Keratinocyte (primary cell): ENCODE measurements around the gene MYO1H. TPM values are rescaled to one million over a fixed set of nuclear protein-coding genes. Genes with fewer than 3 reads are reported as not detected.

Experiments used
- DNase-seq: peaks from one replicate; pipeline ENCODE4 v3.0.0-alpha.2; 2011; ENCODE audit warnings: low read depth, missing footprints, low spot score
- FAIRE-seq: peaks from 2 replicates; lab custom pipeline; 2011; peaks lifted over from hg19 to GRCh38; lab: Jason Lieb, UNC
- H2AFZ ChIP-seq: 2 replicates; pipeline ENCODE4 v1.6.0; 2012; ENCODE audit warnings: low read length, control low read depth, inconsistent platforms; ENCODE audit not compliant: control insufficient read depth
- H3K27ac ChIP-seq: 2 replicates; pipeline ENCODE4 v1.5.1; 2011; ENCODE audit warnings: low read length; ENCODE audit not compliant: control insufficient read depth, insufficient read depth
- H3K27me3 ChIP-seq: 3 replicates; pipeline ENCODE4 v1.6.0; 2011; ENCODE audit warnings: low read length; ENCODE audit not compliant: control insufficient read depth, insufficient read depth; ENCODE audit errors: extremely low read depth
- H3K36me3 ChIP-seq, 2 experiments: 2 replicates in 1 of 2; 3 replicates in 1 of 2; pipeline ENCODE4 v1.5.1; 2011; ENCODE audit warnings: low read length in 2 of 2, mild to moderate bottlenecking in 1 of 2; ENCODE audit not compliant: control insufficient read depth in 2 of 2, insufficient read depth in 2 of 2; ENCODE audit errors: extremely low read depth in 1 of 2
- H3K4me1 ChIP-seq: 3 replicates; pipeline ENCODE4 v1.5.1; 2011; ENCODE audit warnings: low read length; ENCODE audit not compliant: control insufficient read depth, insufficient read depth; ENCODE audit errors: extremely low read depth
- H3K4me2 ChIP-seq: 3 replicates; pipeline ENCODE4 v1.6.0; 2011; ENCODE audit warnings: low read depth, low read length; ENCODE audit not compliant: control insufficient read depth, insufficient read depth; ENCODE audit errors: extremely low read depth
- H3K4me3 ChIP-seq, 3 experiments: fragments of 200-600 bp in 1 of 3; sonication (generic) in 1 of 3; 2 replicates in 2 of 3; 3 replicates in 1 of 3; pipeline ENCODE4 v1.5.1; 2011 to 2016; ENCODE audit warnings: low read length in 3 of 3, mild to moderate bottlenecking in 3 of 3, control low read depth in 2 of 3, inconsistent platforms in 1 of 3, low read depth in 1 of 3, mixed read lengths in 1 of 3, mixed run types in 1 of 3, moderate library complexity in 1 of 3; ENCODE audit not compliant: control insufficient read depth in 2 of 3, insufficient read depth in 2 of 3; ENCODE audit errors: extremely low read depth in 1 of 3
- H3K79me2 ChIP-seq: 2 replicates; pipeline ENCODE4 v1.6.0; 2012; ENCODE audit warnings: low read length; ENCODE audit not compliant: control insufficient read depth, insufficient read depth
- H3K9ac ChIP-seq: 3 replicates; pipeline ENCODE4 v1.6.0; 2011; ENCODE audit warnings: low read length; ENCODE audit not compliant: control insufficient read depth, insufficient read depth; ENCODE audit errors: extremely low read depth
- H3K9me1 ChIP-seq: 3 replicates; pipeline ENCODE4 v1.6.0; 2011; ENCODE audit warnings: low read length; ENCODE audit not compliant: control insufficient read depth, insufficient read depth; ENCODE audit errors: extremely low read depth
- H3K9me3 ChIP-seq: 2 replicates; pipeline ENCODE4 v1.5.1; 2012; ENCODE audit warnings: low read depth, low read length; ENCODE audit not compliant: control insufficient read depth
- H4K20me1 ChIP-seq: 3 replicates; pipeline ENCODE4 v1.6.0; 2011; ENCODE audit warnings: low read length; ENCODE audit not compliant: control insufficient read depth, insufficient read depth; ENCODE audit errors: extremely low read depth
- EZH2 ChIP-seq: IDR thresholded peaks from one replicate; pipeline ENCODE4 v1.6.1; 2012; ENCODE audit warnings: inconsistent platforms, mild to moderate bottlenecking, low read length, moderate library complexity
- dilution Hi-C: fragments of 300-500 bp; cut with MboI; formaldehyde crosslinking; loops from one replicate; pipeline ENCODE4 v1.7.0; 2020; ENCODE audit warnings: low sequenced_read_pairs; ENCODE audit not compliant: extremely low pct_ligation_motif_present
- polyA plus RNA-seq, 5 experiments: library from polyadenylated mRNA; depleted of rRNA in 3 of 5; stranded (reverse) in 3 of 5; stranded (forward) in 1 of 5; unstranded in 1 of 5; fragments of >200 nt; gene quantifications; 1 replicate in 1 of 5; 2 replicates in 3 of 5; 3 replicates in 1 of 5; pipeline versions ENCODE4 v1.2.1 to v1.2.3, GENCODE V29; 2011 to 2012; ENCODE audit warnings: missing spikeins in 2 of 5, low read depth in 1 of 5, low replicate concordance in 1 of 5
- TF ChIP-seq, protein P1 (sequence below), 3 experiments: IDR thresholded peaks in 1 of 3; conservative IDR thresholded peaks in 1 of 3; optimal IDR thresholded peaks in 1 of 3; 2 replicates in 2 of 3; 3 replicates in 1 of 3; pipeline versions ENCODE3 to v1.5.1; 2011; ENCODE audit warnings: low read length in 3 of 3, mild to moderate bottlenecking in 3 of 3, moderate library complexity in 2 of 3, control low read depth in 1 of 3, inconsistent platforms in 1 of 3; ENCODE audit not compliant: insufficient read depth in 2 of 3; ENCODE audit errors: extremely low read depth in 1 of 3

Gene MYO1H
- polyA plus RNA-seq, 1 donor (not counting 4 experiments of a cell fraction or from before 2014, with no cell fraction given), result not detected

DNA sequence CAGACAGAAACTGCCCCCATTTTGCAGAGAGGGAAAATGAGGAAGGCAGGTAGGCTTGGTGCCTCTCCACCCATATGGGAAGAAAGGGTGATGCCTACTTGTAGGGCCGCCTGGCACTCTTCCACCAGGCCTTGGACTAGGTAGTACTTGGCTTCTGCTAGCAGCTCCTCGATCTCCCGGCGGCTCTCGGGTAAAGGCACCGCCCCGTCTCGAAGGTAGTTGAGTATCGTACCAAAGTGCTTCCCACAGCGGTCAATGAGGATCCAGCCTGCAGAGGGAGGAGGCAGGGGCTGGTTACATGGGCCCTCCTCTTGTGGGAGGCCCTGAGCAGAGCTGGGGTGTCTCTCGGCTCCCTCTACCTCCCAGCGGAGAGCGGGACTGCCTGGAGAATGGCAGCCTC, 112.8 kb downstream of the MYO1H start:
- H4K20me1 ChIP-seq, result peaks cover 19% of the 10 kb centered on the region
- FAIRE-seq, result no peak
- dilution Hi-C loops, result no loop called here
- TF ChIP-seq EZH2, result no peak
- TF ChIP-seq, protein P1, sequence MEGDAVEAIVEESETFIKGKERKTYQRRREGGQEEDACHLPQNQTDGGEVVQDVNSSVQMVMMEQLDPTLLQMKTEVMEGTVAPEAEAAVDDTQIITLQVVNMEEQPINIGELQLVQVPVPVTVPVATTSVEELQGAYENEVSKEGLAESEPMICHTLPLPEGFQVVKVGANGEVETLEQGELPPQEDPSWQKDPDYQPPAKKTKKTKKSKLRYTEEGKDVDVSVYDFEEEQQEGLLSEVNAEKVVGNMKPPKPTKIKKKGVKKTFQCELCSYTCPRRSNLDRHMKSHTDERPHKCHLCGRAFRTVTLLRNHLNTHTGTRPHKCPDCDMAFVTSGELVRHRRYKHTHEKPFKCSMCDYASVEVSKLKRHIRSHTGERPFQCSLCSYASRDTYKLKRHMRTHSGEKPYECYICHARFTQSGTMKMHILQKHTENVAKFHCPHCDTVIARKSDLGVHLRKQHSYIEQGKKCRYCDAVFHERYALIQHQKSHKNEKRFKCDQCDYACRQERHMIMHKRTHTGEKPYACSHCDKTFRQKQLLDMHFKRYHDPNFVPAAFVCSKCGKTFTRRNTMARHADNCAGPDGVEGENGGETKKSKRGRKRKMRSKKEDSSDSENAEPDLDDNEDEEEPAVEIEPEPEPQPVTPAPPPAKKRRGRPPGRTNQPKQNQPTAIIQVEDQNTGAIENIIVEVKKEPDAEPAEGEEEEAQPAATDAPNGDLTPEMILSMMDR (optimal IDR thresholded peaks at IDR 0.05 in 1 of 3, IDR thresholded peaks at IDR 0.05 in 1 of 3, conservative IDR thresholded peaks at IDR 0.05 in 1 of 3; ENCODE audit: extremely low read depth in 1 of 3, insufficient read depth in 2 of 3, low read length in 3 of 3), result no peak
- no peak overlapping the region for H3K4me3 ChIP-seq
- H3K4me1 ChIP-seq, result peaks cover 36% of the 10 kb centered on the region
- H3K79me2 ChIP-seq, result peaks cover 77% of the 10 kb centered on the region
- no peak overlapping the region for H3K9ac ChIP-seq
- peaks cover 9% of the 10 kb centered on the region for H3K9me1 ChIP-seq
- peaks cover 38 to 47% of the 10 kb centered on the region in 2 experiments for H3K36me3 ChIP-seq
- no peak overlapping the region for H2AFZ ChIP-seq
- no peak overlapping the region for H3K4me2 ChIP-seq
- no peaks in the 10 kb centered on the region for H3K9me3 ChIP-seq
- H3K27ac ChIP-seq, result no peak overlapping the region
- DNase-seq, result no peak
- no peaks in the 10 kb centered on the region for H3K27me3 ChIP-seq

GRCh38 chr12:109461049-109461845, 113.5 kb downstream of the MYO1H start:
- H3K9ac ChIP-seq, result no peak overlapping the region
- DNase-seq (no peak), FAIRE-seq (no peak)
- peaks cover 24% of the 10 kb centered on the region for H4K20me1 ChIP-seq
- H3K36me3 ChIP-seq, result peaks cover 35 to 41% of the 10 kb centered on the region in 2 experiments
- H2AFZ ChIP-seq, result no peak overlapping the region
- peaks cover 9% of the 10 kb centered on the region for H3K9me1 ChIP-seq
- H3K4me2 ChIP-seq, result peak overlapping the region; percentile 75
- dilution Hi-C loops, result no loop called here
- H3K9me3 ChIP-seq, result no peaks in the 10 kb centered on the region
- H3K4me1 ChIP-seq, result peaks cover 36% of the 10 kb centered on the region
- no peak overlapping the region for H3K4me3 ChIP-seq
- H3K27me3 ChIP-seq, result no peaks in the 10 kb centered on the region
- peaks cover 82% of the 10 kb centered on the region for H3K79me2 ChIP-seq
- peak overlapping the region; percentile 63 for H3K27ac ChIP-seq
- TF ChIP-seq EZH2, result no peak
- TF ChIP-seq, protein P1 (optimal IDR thresholded peaks at IDR 0.05 in 1 of 3, IDR thresholded peaks at IDR 0.05 in 1 of 3, conservative IDR thresholded peaks at IDR 0.05 in 1 of 3; ENCODE audit: extremely low read depth in 1 of 3, insufficient read depth in 2 of 3, low read length in 3 of 3), result no peak
